DMS153 (cell line): Measurements from ENCODE around the gene CRLF3.
"Not testable (repeated sequence)": the region's sequence is repeated elsewhere in the genome, so short reads cannot be mapped to it uniquely, and the experiment has no call there.

Experiments
- DNase-seq: peaks from one replicate; lab custom pipeline; 2025; lab: John Stamatoyannopoulos, UW

Gene CRLF3, protein sequence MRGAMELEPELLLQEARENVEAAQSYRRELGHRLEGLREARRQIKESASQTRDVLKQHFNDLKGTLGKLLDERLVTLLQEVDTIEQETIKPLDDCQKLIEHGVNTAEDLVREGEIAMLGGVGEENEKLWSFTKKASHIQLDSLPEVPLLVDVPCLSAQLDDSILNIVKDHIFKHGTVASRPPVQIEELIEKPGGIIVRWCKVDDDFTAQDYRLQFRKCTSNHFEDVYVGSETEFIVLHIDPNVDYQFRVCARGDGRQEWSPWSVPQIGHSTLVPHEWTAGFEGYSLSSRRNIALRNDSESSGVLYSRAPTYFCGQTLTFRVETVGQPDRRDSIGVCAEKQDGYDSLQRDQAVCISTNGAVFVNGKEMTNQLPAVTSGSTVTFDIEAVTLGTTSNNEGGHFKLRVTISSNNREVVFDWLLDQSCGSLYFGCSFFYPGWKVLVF

DNA sequence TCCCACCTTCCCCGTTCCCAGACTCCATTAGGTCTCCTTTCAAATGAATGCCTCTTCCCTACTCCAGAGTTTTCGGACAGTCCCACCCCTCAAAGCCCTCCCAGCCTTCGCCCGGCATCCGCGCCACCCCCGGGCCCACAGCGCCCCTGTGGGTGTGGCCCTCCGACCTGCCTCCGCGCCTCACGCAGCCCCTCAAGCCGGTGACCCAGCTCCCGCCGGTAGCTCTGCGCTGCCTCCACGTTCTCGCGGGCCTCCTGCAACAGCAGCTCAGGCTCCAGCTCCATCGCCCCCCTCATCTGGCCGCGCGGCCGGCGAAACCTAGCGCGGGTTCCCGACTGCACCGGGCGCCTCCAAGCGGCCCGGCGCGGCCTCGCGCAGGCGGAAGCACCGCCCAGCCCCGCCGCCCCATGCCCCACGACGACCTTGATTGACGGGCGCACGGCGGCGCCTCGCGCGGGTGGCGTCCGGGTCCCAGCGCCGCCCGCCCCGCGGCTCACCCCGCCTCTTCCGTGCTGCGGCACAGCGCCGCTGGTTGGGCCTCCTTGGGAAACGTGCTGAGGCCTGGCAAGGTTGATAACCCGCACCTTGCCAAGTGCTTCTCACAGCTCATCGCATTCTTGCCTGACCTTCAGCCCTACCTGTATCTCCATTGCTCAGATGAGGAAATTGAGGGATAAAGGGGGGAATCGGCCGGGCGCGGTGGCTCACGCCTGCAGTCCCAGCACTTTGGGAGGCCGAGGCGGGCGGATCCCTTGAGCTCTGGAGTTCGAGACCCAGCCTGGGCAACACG, at the start of gene CRLF3:
Gene CRLF3, minus strand, starts transcription at position 337 of the 790 bp plus-strand sequence. Its CDS starts 41 bp downstream, at position 296.
- peak; percentile 89 for DNase-seq

DNA sequence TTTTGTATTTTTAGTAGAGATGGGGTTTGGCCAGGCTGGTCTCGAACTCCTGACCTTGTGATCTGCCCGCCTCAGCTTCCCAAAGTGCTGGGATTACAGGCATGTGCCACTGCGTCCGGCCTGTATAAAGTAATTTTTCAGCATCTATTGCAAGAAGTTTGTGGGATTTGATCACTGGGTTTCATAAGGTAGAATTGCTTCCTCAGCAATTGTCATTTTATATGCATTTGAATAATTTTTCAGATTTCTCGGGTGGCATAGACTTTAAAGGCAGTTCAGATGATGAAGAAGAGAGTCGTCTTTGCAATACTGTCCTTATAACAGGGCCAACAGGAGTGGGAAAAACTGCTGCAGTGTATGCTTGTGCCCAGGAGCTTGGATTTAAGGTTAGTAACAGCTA, 44.5 kb upstream of the CRLF3 start:
- DNase-seq, result no peak

DNA sequence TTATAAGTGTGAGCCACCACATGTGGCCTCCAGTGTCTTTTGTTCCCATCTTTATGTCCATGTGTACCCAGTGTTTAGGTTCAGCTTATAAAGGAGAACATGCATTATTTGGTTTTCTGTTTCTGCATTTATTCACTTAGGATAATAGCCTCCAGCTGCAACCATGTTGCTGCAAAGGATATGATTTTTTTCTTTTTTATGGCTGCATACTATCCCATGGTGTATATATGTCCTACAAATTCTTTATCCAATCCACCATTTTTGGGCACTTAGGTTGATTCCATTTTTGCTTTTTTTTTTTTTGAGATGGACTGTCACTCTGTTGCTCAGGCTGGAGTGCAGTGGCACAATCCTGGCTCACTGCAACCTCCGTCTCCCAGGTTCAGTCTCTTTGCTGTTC, 40.1 kb upstream of the CRLF3 start:
- DNase-seq, result no peak

DNA sequence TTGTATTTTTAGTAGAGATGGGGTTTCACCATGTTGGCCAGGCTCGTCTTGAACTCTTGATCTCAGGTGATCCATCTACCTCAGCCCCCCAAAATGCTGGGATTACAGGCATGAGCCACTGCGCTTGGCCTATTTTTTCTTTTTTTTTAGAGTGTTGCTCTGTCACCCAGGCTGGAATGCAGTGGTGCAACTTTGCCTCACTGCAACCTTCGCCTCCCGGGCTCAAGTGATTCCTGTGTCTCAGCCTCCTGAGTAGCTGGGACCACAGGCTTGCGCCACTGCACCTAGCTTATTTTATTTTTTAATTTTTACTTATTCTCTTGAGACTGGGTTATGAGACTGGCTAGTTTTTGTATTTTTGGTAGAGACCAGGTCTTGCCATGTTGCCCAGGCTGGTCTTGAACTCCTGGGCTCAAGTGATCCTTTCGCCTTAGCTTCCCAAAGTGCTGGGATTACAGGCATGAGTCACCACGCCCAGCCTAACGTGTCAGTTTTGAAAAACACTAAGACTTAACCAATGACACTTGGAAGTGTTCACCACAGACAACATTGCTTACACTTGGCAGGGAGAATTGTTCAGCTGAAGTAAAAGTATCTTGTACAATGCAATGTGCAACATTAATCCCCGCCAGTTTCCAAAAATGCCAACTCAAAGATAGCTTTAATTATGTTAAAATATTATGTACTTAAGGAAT, 34.2 kb upstream of the CRLF3 start:
- DNase-seq, result no peak

GRCh38 chr17:30854146-30854545, 29.7 kb upstream of the CRLF3 start:
- DNase-seq, result no peak

DNA sequence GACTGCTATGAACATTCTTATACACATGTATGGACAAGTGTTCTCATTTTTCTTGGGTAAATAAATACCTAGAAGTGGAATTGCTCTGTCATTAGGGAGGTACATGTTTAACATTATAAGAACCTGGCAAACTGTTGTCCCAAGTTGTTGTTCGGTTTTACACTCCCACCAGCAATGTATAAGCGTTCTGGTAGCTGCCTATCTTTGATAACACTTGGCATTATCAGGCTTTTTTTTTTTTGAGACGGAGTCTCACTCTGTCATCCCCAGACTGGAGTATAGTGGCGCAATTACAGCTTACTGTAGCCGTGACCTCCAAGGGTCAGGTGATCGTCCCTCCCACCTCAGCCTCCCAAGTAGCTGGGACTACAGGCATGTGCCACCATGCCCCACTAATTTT, 23.5 kb upstream of the CRLF3 start:
- DNase-seq, result no peak

- DNase-seq, result no peak
Observed at GRCh38 chr17:30840771-30841170, 16.3 kb upstream of the CRLF3 start.

GRCh38 chr17:30838202-30838807, 13.8 kb upstream of the CRLF3 start:
- DNase-seq, result no peak

- no peak for DNase-seq
Observed at GRCh38 chr17:30832438-30833124, 8.1 kb upstream of the CRLF3 start.

DNA sequence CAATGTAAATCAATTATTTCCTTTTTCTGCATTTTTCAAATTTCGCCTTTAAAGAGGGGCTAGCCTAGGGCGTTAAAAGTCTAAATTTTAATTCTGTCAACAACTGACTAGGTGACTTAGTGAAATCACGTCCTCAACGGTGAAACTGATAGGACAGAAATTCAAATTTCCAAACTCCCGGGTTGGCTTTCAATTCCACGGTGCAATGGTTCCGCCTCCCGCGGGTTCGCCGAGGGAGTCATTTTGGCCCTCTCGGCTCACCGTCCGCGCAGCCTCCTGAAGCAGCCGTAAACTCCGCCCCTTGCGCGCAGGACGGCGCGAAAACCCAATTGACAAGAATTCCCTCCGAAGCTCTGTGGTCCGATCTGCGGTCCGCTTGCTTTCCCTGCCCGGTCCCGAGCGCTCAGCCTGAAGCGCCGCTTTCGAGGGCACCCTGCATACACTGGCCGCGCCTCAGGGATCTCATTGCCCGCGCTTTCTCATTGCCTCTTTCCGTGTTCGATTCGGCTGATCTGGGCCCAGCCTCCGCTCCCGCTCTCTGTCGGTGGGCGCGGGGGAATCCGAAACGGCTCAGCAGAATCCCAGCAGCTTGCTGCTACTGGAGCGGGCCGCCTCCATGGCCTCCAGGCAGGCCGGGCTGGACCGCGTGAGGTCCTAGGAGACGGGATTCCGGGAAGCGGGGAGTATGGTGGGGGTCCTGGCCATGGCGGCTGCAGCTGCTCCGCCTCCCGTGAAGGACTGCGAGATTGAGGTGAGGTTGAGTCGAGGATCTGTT, 7.4 kb upstream of the CRLF3 start, which contains the start of gene ATAD5:
Gene ATAD5, plus strand, starts transcription at position 304 of the 775 bp plus-strand sequence. Its CDS starts 382 bp downstream, at position 686.
- DNase-seq, result peak; percentile 79

- no peak for DNase-seq
Observed at GRCh38 chr17:30831257-30831656, 6.8 kb upstream of the CRLF3 start.

GRCh38 chr17:30829022-30829421, 4.5 kb upstream of the CRLF3 start:
- DNase-seq, result no peak

DNA sequence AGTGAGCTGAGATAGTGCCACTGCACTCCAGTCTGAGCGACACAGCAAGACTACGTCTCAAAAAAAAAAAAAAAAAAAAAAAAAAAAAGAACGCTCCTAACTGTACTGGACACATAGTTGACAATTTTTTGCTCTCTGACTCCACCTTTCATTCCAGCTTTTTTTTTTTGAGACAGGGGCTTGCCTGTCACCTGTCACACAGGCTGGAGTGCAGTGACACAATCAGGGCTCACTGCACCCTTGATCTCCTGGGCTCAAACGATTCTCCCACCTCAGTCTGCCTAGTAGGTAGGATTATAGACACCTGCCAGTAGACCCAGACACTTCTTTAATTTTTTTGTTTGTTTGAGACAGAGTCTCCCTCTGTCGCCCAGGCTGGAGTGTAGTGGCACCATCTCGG, 2.6 kb upstream of the CRLF3 start:
- DNase-seq, result no peak

GRCh38 chr17:30824002-30824355, 513 bp downstream of the CRLF3 start:
- no peak for DNase-seq

DNA sequence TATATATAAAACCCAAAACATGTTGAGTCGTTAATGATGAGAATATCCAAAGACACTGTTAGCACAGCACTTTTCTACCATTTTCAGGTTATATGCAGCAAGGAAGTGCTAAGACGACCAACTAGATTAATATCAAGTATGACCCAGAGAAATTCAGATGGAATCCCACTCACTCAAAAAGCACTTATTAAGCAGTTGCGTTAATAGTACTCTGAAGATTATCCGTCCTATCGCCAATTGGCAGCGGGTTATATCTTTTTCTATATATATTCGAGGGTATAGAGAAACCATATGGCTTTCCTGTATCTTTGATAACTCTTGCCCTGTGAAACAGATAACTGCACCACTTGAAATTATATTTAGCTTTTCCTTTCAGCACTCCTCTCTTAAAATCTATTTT, 1.1 kb downstream of the CRLF3 start:
- DNase-seq, result no peak

GRCh38 chr17:30822919-30823318, 1.6 kb downstream of the CRLF3 start:
- not testable (repeated sequence) for DNase-seq

DNA sequence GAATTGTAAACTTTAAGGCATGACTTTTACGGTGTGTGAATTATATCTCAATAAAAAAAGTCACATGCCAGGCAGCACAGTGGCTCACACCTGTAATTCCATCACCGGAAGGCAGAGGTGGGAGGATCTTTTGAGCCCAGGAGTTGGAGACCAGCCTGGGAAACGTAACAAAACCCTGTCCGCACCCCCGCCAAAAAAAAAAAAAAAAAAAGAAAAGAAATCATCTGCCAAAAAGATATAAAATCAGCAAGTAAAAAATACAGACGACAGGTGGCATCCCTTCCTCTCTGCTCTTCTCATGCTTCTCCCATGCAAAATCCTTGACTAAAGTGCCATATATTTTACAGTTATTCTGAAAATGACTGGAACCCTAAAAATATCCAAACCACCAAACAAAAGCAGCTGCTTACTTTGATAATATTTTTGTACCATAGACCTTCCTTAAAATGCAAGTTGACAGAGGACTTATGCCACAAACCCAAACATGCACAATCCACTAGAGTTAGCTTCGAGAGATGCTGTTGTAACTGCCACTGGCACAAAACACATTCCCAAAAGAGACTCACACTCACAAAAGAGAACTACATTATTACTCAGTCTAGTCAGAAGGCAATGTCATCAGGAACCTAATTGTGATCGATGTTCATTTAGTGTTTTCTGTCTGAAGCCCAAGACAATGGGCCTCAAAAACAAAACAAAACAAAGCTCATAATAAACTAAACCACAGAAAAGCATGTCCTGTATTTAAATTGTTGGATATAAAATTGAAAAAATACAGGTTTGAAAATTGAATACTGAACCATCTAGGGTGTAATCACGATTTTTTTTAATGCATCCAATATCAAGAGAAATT, 2.4 kb downstream of the CRLF3 start:
- DNase-seq, result no peak

DNA sequence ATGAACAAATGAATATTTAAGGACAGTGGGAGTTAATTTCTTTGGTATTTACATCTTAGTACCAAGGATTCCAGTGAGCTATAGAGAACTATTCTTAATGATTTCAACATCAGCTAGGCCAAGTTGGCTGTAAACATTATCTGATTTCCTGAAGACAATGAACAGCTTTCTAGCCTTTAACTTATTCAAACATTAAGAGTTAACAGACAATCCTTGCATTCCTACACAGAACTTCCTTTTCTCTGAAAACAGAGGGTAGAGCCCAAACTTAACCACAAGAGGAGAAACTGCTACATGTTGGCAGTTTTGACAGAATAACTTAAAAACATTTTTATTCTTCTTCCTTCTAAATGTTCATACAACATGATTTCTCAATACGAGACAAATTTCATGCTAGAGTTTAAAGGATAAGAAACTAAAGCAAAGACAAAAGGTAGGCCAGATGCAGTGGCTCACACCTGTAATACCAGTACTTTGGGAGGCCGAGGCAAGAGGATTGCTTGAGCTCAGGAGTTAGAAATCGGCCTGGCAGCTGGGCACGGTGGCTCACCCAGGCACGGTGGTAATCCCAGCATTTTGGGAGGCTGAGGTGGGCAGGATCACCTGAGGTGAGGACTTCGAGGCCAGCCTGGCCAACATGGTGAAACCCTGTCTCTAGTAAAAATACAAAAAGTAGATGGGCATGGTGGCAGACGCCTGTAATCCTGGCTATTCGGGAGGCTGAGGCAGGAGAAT, 4.4 kb downstream of the CRLF3 start:
- DNase-seq, result no peak

DNA sequence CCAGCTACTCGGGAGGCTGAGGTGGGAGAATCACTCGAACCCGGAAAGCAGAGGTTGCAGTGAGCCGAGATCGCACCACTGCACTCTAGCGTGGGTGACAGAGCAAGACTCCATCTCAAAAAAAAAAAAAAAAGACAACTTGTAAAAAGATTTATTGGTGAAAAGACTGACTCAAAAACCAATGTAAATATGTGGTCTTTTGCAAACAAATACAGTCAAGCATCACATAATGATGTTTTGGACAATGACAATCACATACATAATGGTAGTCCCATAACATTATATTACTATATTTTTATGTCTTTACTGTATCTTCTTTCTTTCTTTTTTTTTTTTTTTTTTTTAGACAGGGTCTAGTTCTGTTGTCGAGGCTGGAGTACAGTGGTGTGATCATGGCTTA, 8.3 kb downstream of the CRLF3 start:
- DNase-seq, result no peak
